ENCODE measurements around the gene BCAN. TPM values are rescaled to one million over a fixed set of nuclear protein-coding genes. Genes with fewer than 3 reads are reported as not detected.
A peak's percentile ranks its signal among the peaks of the same experiment; 100 is the strongest.

Gene BCAN
- total and polyA plus RNA-seq, 3 donors from 2014 or later = 3.3 to 9.7 (median 8.8) TPM

- Histone ChIP-seq H3K4me3 (no peak overlapping the region), H3K4me1 (peaks cover 78% of the 10 kb centered on the region), H3K36me3 (ENCODE audit: low read depth, missing control alignments) (no peaks in the 10 kb centered on the region), H3K27me3 (no peaks in the 10 kb centered on the region), H3K27ac (peak overlapping the region; percentile 68 to 69), H3K9me3 (no peaks in the 10 kb centered on the region)
- no peak for TF ChIP-seq POLR2A (IDR thresholded peaks at IDR 0.05)
- TF ChIP-seq CTCF (IDR thresholded peaks at IDR 0.05) = no peak
- intact Hi-C loops (cut with DNase I; ENCODE audit: low total_unique reads) = no loop called here
- 53 to 55% methylated on average over 12 of the region's 12 CpGs for WGBS, 2 donors
- peak; percentile 60 for DNase-seq
Measured at GRCh38 chr1:156662005-156662799, 20.3 kb downstream of the BCAN start.

- 84 to 88% methylated on average over 5 of the region's 5 CpGs for WGBS, 2 donors
Measured at GRCh38 chr1:156662800-156663055, 20.8 kb downstream of the BCAN start.

GRCh38 chr1:156663178-156663577 lies 21.3 kb downstream of the BCAN start:
- H3K9me3 ChIP-seq = no peaks in the 10 kb centered on the region
- H3K36me3 ChIP-seq (ENCODE audit: low read depth, missing control alignments) = no peaks in the 10 kb centered on the region
- H3K27me3 ChIP-seq = no peaks in the 10 kb centered on the region
- DNase-seq = no peak
- 56 to 60% methylated on average over 5 of the region's 5 CpGs for WGBS, 2 donors
- intact Hi-C loops (cut with DNase I; ENCODE audit: low total_unique reads) = no loop called here
- peak overlapping the region in 1 of 2 donors; percentile 69 for H3K27ac ChIP-seq
- peaks cover 81% of the 10 kb centered on the region for H3K4me1 ChIP-seq
- no peak overlapping the region for H3K4me3 ChIP-seq
- TF ChIP-seq POLR2A (IDR thresholded peaks at IDR 0.05) (no peak), CTCF (IDR thresholded peaks at IDR 0.05) (no peak)

More at GRCh38 chr1:156662800-156663055, 20.8 kb downstream of the BCAN start:
- intact Hi-C loops (cut with DNase I; ENCODE audit: low total_unique reads) = no loop called here
- Histone ChIP-seq H3K9me3 (no peaks in the 10 kb centered on the region), H3K36me3 (ENCODE audit: low read depth, missing control alignments) (no peaks in the 10 kb centered on the region), H3K4me1 (peaks cover 81% of the 10 kb centered on the region), H3K27me3 (no peaks in the 10 kb centered on the region), H3K27ac (peak overlapping the region; percentile 68 to 69), H3K4me3 (no peak overlapping the region)
- TF ChIP-seq POLR2A (IDR thresholded peaks at IDR 0.05) (no peak), CTCF (IDR thresholded peaks at IDR 0.05) (no peak)
- DNase-seq = no peak

- TF ChIP-seq CTCF (IDR thresholded peaks at IDR 0.05) = no peak
- no peak for TF ChIP-seq POLR2A (IDR thresholded peaks at IDR 0.05)
- H3K27ac ChIP-seq = peak overlapping the region; percentile 55 to 69
- peaks cover 79% of the 10 kb centered on the region for H3K4me1 ChIP-seq
- intact Hi-C loops (cut with DNase I; ENCODE audit: low total_unique reads) = no loop called here
- 72 to 77% methylated on average over 5 of the region's 5 CpGs for WGBS, 2 donors
- H3K36me3 ChIP-seq (ENCODE audit: low read depth, missing control alignments) = no peaks in the 10 kb centered on the region
- no peaks in the 10 kb centered on the region for H3K9me3 ChIP-seq
- no peak overlapping the region for H3K4me3 ChIP-seq
- no peaks in the 10 kb centered on the region for H3K27me3 ChIP-seq
- DNase-seq = no peak
Measured at GRCh38 chr1:156664046-156664766, 22.3 kb downstream of the BCAN start.
